ENCODE data around the gene LTA4H. TPM values are rescaled to one million over a fixed set of nuclear protein-coding genes. Genes with fewer than 3 reads are reported as not detected.
"Not testable (repeated sequence)": the region's sequence is repeated elsewhere in the genome, so short reads cannot be mapped to it uniquely, and the experiment has no call there.

The LTA4H gene
- total RNA-seq, 2 experiments from 2014 or later, result 93.7 to 94.4 TPM

DNA sequence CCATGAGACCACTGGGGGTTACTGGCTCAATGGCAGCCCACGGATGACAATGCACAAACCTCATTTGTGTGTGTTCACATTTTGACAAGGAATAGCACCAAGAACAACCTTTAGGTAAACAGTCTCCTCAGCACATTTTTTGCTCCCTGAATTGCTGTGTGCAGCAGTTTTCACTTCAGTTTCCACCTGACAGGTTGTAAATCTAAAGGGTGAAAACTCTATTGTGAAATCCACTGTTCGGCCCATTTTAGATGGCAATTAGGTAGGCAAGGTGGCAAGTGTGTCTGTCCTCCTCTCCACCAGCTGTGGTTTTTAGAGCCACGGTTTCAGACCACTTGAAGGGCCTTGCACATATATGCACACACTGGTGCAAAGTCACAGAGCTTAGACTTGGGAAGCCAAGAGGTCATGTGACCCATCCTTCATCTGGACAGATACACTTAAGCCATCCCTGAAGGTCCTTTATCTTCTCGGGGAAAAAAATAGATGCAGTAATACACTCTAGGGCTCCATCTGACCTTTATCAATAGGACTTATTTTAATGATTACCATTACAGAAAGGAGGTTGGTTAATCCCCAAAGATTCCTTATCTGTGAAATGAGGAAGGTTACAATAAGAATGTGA is 62.4 kb downstream of the LTA4H start:
- Mint-ChIP-seq H3K36me3 (no peaks in the 10 kb centered on the region), H3K9me3 (no peaks in the 10 kb centered on the region), H3K27me3 (no peaks in the 10 kb centered on the region), H3K4me1 (no peaks in the 10 kb centered on the region), H3K27ac (no peak overlapping the region), H3K4me3 (no peak overlapping the region)
- DNase-seq, result no peak

DNA sequence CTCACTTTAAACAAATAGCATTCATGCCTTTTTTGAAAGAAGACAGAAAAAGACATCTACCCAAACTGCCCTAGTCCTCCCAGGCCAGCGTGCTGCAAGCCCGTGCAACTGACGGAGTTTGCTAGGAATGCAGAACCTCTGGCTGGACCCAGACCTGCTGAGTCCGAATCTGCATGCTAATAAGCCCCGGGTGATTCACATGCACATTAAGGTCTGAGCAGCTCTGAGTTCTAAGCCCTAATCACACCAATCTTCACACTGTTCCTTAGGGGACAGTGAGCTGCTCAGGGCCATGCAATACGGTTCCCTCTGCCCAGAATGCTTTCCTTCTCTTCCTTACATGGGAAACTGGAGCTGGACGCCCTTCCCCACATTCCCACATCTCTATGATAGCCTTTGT is 64.5 kb downstream of the LTA4H start:
- DNase-seq, result no peak
- Mint-ChIP-seq H3K27me3 (no peaks in the 10 kb centered on the region), H3K36me3 (peaks cover 3% of the 10 kb centered on the region), H3K27ac (no peak overlapping the region), H3K4me3 (no peak overlapping the region), H3K9me3 (no peaks in the 10 kb centered on the region), H3K4me1 (no peaks in the 10 kb centered on the region)

DNA sequence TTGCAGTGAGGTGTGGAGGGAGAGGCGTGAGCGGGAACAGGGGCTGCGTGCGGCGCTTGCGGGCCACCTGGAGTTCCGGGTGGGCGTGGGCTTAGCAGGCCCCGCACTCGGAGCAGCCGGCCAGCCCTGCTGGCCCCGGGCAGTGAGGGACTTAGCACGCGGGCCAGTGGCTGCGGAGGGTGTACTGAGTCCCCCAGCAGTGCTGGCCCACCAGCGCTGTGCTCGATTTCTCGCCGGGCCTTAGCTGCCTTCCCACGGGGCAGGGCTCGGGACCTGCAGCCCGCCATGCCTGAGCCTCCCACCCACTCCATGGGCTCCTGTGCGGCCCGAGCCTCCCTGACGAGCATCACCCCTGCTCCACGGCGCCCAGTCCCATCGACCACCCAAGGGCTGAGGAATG is 66.3 kb downstream of the LTA4H start:
- not testable (repeated sequence) for H3K4me3 Mint-ChIP-seq, H3K27me3 Mint-ChIP-seq, H3K9me3 Mint-ChIP-seq, H3K4me1 Mint-ChIP-seq, H3K36me3 Mint-ChIP-seq, H3K27ac Mint-ChIP-seq, DNase-seq

DNA sequence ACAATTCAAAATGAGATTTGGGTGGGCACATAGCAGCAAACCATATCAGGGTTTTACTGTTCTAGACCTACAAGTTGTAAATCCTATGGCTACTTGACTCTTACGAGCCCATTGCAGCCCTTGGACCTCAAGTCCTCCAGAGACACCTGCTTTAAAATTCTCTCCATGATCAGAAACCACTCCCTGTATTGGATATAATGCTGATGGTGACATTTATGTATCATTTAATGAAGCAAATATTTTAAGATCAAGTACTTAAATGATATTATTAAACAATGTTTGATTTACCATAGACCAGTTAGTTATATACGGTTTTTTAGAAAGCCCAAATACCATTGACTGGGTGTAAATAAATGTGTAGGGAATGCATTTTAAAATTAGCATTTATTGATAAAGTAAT is 68.1 kb downstream of the LTA4H start:
- H3K9me3 Mint-ChIP-seq, result no peaks in the 10 kb centered on the region
- no peak for DNase-seq
- H3K27ac Mint-ChIP-seq, result no peak overlapping the region
- H3K27me3 Mint-ChIP-seq, result no peaks in the 10 kb centered on the region
- H3K36me3 Mint-ChIP-seq, result peaks cover 3% of the 10 kb centered on the region
- no peaks in the 10 kb centered on the region for H3K4me1 Mint-ChIP-seq
- H3K4me3 Mint-ChIP-seq, result no peak overlapping the region

DNA sequence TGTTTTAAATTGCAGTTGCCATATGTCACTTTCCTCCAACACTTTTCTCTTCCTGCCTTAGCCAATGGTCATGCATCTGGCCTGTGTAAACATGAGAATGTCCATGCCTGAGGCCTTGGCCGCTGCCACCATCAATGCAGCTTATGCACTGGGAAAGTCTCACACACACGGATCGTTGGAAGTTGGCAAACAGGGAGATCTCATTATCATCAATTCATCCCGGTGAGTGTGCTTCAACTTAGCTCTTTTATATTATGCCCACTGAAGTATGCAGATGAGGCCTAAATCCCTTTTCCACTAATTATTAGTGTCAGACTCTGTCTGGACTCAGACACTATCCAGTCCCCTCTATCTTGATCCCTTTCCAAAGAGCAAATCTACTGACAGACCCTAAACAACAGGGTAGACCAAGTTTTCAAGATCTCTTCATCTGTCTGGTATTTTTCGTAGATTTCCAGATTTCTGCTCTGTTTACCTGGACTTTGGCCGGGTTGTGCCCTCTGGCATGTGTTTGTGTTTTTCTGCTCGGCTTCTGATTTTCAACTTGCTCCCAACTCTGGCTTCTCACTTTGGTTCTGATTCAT is 69.0 kb downstream of the LTA4H start:
- DNase-seq, result no peak
- H3K36me3 Mint-ChIP-seq, result peaks cover 3% of the 10 kb centered on the region
- H3K4me1 Mint-ChIP-seq, result no peaks in the 10 kb centered on the region
- H3K27ac Mint-ChIP-seq, result no peak overlapping the region
- no peaks in the 10 kb centered on the region for H3K9me3 Mint-ChIP-seq
- H3K4me3 Mint-ChIP-seq, result no peak overlapping the region
- H3K27me3 Mint-ChIP-seq, result no peaks in the 10 kb centered on the region

DNA sequence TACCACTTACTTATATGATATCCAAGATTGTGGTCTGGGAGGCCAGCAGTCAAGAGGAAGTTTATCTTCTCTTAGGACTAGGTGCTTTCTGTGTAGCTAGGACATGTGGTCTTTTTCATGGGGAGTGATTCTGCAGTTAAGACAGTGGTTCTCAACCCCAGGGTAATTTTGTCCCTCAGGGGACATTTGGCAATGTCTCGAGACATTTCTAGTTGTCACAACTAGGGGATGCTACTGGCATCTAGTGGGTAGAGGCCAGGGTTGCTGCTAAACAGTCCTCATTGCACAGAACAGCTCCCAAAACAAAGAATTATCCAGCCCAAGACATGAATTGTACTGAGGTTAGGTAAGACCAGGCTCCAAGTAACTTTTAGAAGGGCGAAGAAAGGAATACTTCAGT is 72.3 kb downstream of the LTA4H start:
- Mint-ChIP-seq H3K27ac (no peak overlapping the region), H3K27me3 (no peaks in the 10 kb centered on the region), H3K36me3 (peaks cover 3% of the 10 kb centered on the region), H3K4me3 (no peak overlapping the region), H3K4me1 (no peaks in the 10 kb centered on the region), H3K9me3 (no peaks in the 10 kb centered on the region)
- DNase-seq, result no peak

DNA sequence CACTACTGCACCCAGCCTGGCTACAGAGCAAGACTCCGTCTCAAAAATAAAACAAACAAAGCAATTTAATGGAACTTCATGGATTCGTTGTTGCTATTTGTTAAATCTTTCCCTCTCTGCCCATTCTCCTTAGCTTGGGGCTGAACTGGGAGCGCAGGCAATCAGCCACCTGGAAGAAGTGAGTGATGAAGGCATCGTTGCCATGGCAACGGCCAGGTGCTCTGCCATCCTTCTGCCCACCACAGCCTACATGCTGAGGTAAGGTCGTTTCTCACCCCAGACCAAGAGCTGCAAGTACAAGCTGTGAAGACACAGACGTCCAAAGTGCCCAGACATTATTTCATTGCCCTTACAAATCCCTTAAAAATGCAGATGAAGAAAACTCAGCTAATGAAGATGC is 73.2 kb downstream of the LTA4H start:
- Mint-ChIP-seq H3K27ac (no peak overlapping the region), H3K36me3 (peaks cover 3% of the 10 kb centered on the region), H3K9me3 (no peaks in the 10 kb centered on the region), H3K4me3 (no peak overlapping the region), H3K4me1 (no peaks in the 10 kb centered on the region), H3K27me3 (no peaks in the 10 kb centered on the region)
- DNase-seq, result no peak

DNA sequence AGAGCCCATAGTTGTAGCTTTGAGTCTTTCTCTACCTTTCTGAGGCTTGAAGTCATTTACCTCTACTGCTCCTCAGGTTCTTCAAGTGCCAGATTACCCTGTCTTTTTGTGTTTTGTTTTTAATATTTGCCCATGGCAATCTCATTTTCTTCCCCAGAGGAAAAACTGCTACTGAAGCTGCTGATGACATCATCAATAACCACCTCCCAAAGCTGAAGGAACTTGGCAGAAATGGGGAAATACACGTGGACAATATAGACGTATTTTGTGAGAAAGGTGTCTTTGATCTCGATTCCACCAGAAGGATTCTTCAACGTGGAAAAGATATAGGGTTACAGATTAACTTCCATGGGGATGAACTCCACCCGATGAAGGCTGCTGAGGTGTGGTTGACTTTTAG is 75.1 kb downstream of the LTA4H start:
- DNase-seq, result no peak
- no peaks in the 10 kb centered on the region for H3K4me1 Mint-ChIP-seq
- no peak overlapping the region for H3K27ac Mint-ChIP-seq
- H3K4me3 Mint-ChIP-seq, result no peak overlapping the region
- no peaks in the 10 kb centered on the region for H3K27me3 Mint-ChIP-seq
- no peaks in the 10 kb centered on the region for H3K9me3 Mint-ChIP-seq
- H3K36me3 Mint-ChIP-seq, result no peaks in the 10 kb centered on the region

DNA sequence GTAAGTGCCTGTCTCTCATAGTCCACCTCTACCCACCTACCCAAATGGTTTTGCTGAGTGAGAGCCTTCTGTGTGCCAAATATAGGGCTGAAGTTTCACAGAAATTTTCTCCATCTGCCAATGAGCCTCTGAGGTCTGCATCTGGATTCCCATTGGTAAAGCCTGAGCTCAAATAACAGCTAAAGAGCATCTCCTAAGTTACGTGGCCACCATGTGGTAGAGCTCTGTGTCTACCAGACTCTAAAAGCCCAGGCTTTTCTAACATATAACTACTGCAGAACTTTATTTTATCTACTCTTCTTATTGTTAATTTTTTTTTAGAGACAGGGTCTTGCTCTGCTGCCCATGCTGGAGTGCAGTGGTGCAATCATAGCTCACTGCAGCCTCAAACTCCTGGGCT is 76.3 kb downstream of the LTA4H start:
- no peaks in the 10 kb centered on the region for H3K27me3 Mint-ChIP-seq
- H3K4me1 Mint-ChIP-seq, result no peaks in the 10 kb centered on the region
- no peak overlapping the region for H3K4me3 Mint-ChIP-seq
- H3K36me3 Mint-ChIP-seq, result no peaks in the 10 kb centered on the region
- no peak for DNase-seq
- H3K27ac Mint-ChIP-seq, result no peak overlapping the region
- H3K9me3 Mint-ChIP-seq, result no peaks in the 10 kb centered on the region

DNA sequence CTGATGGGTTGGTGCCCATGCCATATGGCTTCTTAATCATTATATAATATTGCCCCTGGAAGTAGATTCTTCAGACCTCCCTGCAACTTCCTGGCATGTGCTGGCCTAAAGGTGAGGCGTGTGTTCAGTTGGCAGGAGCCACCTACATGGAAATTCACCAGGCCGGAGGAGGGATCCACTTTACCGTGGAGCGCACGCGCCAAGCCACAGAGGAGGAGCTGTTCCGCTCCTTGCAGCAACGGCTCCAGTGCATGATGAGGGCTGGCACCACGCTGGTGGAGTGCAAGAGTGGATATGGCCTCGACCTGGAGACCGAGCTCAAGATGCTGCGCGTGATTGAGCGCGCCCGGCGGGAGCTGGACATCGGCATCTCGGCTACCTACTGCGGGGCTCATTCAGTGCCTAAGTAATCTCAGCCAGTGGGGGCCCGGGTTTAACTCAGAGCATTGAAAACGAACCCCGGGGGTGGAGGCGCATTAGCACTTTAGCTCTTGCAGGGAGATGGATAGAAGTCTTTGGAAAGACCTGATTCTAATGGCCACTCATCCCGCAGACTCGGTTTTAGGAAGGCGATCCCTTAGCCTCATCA is 78.7 kb downstream of the LTA4H start:
- Mint-ChIP-seq H3K36me3 (no peaks in the 10 kb centered on the region), H3K27me3 (no peaks in the 10 kb centered on the region), H3K27ac (no peak overlapping the region), H3K4me3 (no peak overlapping the region), H3K4me1 (no peaks in the 10 kb centered on the region), H3K9me3 (no peaks in the 10 kb centered on the region)
- DNase-seq, result no peak

DNA sequence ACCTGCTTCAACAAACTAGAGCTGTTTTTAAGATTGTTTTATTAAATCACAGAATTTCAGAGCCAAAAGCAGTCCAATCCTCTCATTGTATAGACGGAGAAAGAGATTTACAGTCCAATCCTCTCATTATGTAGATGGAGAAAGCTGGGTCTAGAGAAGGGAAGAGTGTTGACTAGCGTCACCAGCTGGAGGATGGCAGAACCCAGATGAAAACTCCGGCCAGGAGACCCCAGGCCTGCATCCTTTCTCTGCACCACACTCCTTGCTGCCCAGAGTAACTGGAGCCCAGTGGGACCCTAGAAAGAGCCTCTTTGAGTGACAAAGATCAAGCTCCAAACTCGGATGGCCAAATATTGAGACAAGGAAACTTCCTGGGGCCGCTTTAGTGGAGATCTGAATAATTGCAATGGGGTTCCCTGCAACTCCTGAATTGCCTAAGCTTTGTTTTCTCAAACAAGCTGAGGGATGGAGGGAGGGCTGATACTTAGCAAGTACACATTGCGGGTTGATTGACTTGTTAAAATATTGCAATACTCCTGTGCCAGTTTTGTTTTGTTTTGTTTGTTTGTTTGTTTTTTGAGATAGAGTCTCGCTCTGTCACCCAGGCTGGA is 79.7 kb downstream of the LTA4H start:
- Mint-ChIP-seq H3K9me3 (no peaks in the 10 kb centered on the region), H3K27me3 (no peaks in the 10 kb centered on the region), H3K4me3 (no peak overlapping the region), H3K4me1 (no peaks in the 10 kb centered on the region), H3K27ac (no peak overlapping the region), H3K36me3 (no peaks in the 10 kb centered on the region)
- no peak for DNase-seq

DNA sequence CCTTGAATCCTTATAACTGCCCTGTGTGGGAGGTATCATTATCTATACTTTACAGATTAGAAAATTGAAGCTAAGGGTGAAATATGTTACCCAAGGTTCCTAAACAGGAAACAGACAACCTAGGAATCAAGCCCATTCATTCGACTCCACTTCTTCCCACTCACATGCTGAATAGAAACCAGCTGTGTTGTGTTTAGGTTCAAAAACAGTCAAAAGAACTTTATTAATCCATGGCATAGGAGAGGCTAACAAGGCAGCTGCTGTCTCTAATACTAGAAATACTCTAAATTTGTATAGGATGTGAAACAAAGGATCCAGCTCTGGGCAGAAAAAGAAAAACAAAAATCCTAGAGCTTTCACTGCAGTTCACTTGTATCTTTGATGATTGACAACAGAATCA is 82.4 kb downstream of the LTA4H start:
- DNase-seq, result no peak
- no peaks in the 10 kb centered on the region for H3K4me1 Mint-ChIP-seq
- no peak overlapping the region for H3K27ac Mint-ChIP-seq
- no peaks in the 10 kb centered on the region for H3K27me3 Mint-ChIP-seq
- H3K4me3 Mint-ChIP-seq, result no peak overlapping the region
- H3K9me3 Mint-ChIP-seq, result no peaks in the 10 kb centered on the region
- no peaks in the 10 kb centered on the region for H3K36me3 Mint-ChIP-seq

DNA sequence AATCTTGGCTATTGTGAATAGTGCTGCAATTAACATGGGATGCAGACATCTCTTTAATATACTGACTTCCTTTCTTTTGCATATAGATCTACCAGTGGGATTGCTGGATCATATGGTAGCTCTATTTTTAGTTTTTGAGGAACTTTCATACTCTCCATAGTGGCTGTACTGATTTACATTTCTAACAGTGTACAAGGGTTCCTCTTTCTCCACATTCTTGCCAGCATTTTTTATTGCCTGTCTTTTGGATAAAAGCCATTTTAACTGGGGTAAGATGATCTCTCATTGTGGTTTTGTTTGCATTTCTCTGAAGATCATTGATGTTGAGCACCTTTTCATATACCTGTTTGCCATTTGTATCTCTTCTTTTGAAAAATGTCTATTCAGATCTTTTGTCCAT is 83.9 kb downstream of the LTA4H start:
- Mint-ChIP-seq H3K27me3 (no peaks in the 10 kb centered on the region), H3K4me1 (no peaks in the 10 kb centered on the region), H3K4me3 (no peak overlapping the region), H3K36me3 (no peaks in the 10 kb centered on the region), H3K27ac (no peak overlapping the region), H3K9me3 (no peaks in the 10 kb centered on the region)
- DNase-seq, result no peak

Measured in activated naive CD8-positive, alpha-beta T cell treated with anti-CD3 and anti-CD28 coated beads for 36 hours (primary cell).